ENCODE measurements around the gene C19orf85.

Gene C19orf85

GRCh38 chr19:55481794-55482155 is 17.2 kb upstream of the C19orf85 start:
- H3K36me3 ChIP-seq (ENCODE audit: control insufficient read depth in 1 of 2, insufficient read depth in 2 of 2, low read length in 2 of 2) = peaks cover 0 to 19% of the 10 kb centered on the region in 2 donors
- H3K9me3 ChIP-seq (ENCODE audit: control insufficient read depth in 1 of 2, low read length in 2 of 2) = no peaks in the 10 kb centered on the region
- H3K4me1 ChIP-seq (ENCODE audit: control insufficient read depth in 1 of 2, insufficient read depth in 2 of 2, low read length in 2 of 2) = peaks cover 8 to 39% of the 10 kb centered on the region in 2 donors
- H3K27me3 ChIP-seq (ENCODE audit: low read depth, low read length) = no peaks in the 10 kb centered on the region
- H3K4me3 ChIP-seq (ENCODE audit: low read depth in 1 of 2, low read length in 2 of 2) = no peak overlapping the region
- H3K27ac ChIP-seq (ENCODE audit: low read length) = no peak overlapping the region

- no peak overlapping the region for H3K27ac ChIP-seq (ENCODE audit: low read length)
- no peak overlapping the region for H3K4me3 ChIP-seq (ENCODE audit: low read depth in 1 of 2, low read length in 2 of 2)
- no peaks in the 10 kb centered on the region for H3K9me3 ChIP-seq (ENCODE audit: control insufficient read depth in 1 of 2, low read length in 2 of 2)
- H3K27me3 ChIP-seq (ENCODE audit: low read depth, low read length) = no peaks in the 10 kb centered on the region
- H3K36me3 ChIP-seq (ENCODE audit: control insufficient read depth in 1 of 2, insufficient read depth in 2 of 2, low read length in 2 of 2) = peaks cover 0 to 19% of the 10 kb centered on the region in 2 donors
- H3K4me1 ChIP-seq (ENCODE audit: control insufficient read depth in 1 of 2, insufficient read depth in 2 of 2, low read length in 2 of 2) = peaks cover 8 to 34% of the 10 kb centered on the region in 2 donors
Measured at GRCh38 chr19:55481148-55481793, 16.7 kb upstream of the C19orf85 start.

GRCh38 chr19:55479451-55480230 is 15.1 kb upstream of the C19orf85 start:
- Histone ChIP-seq H3K4me1 (ENCODE audit: control insufficient read depth in 1 of 2, insufficient read depth in 2 of 2, low read length in 2 of 2) (peaks cover 9 to 28% of the 10 kb centered on the region in 2 donors), H3K36me3 (ENCODE audit: control insufficient read depth in 1 of 2, insufficient read depth in 2 of 2, low read length in 2 of 2) (peaks cover 0 to 19% of the 10 kb centered on the region in 2 donors), H3K9me3 (ENCODE audit: control insufficient read depth in 1 of 2, low read length in 2 of 2) (no peaks in the 10 kb centered on the region), H3K4me3 (ENCODE audit: low read depth in 1 of 2, low read length in 2 of 2) (no peak overlapping the region), H3K27me3 (ENCODE audit: low read depth, low read length) (no peaks in the 10 kb centered on the region), H3K27ac (ENCODE audit: low read length) (no peak overlapping the region)

GRCh38 chr19:55479045-55479444 is 14.5 kb upstream of the C19orf85 start:
- Histone ChIP-seq H3K27me3 (ENCODE audit: low read depth, low read length) (no peaks in the 10 kb centered on the region), H3K4me1 (ENCODE audit: control insufficient read depth in 1 of 2, insufficient read depth in 2 of 2, low read length in 2 of 2) (peaks cover 9 to 22% of the 10 kb centered on the region in 2 donors), H3K9me3 (ENCODE audit: control insufficient read depth in 1 of 2, low read length in 2 of 2) (no peaks in the 10 kb centered on the region), H3K4me3 (ENCODE audit: low read depth in 1 of 2, low read length in 2 of 2) (no peak overlapping the region), H3K27ac (ENCODE audit: low read length) (no peak overlapping the region), H3K36me3 (ENCODE audit: control insufficient read depth in 1 of 2, insufficient read depth in 2 of 2, low read length in 2 of 2) (peaks cover 0 to 19% of the 10 kb centered on the region in 2 donors)

- no peaks in the 10 kb centered on the region for H3K27me3 ChIP-seq (ENCODE audit: low read depth, low read length)
- no peaks in the 10 kb centered on the region for H3K9me3 ChIP-seq (ENCODE audit: control insufficient read depth in 1 of 2, low read length in 2 of 2)
- no peak overlapping the region for H3K27ac ChIP-seq (ENCODE audit: low read length)
- H3K36me3 ChIP-seq (ENCODE audit: control insufficient read depth in 1 of 2, insufficient read depth in 2 of 2, low read length in 2 of 2) = peaks cover 0 to 19% of the 10 kb centered on the region in 2 donors
- no peak overlapping the region for H3K4me3 ChIP-seq (ENCODE audit: low read depth in 1 of 2, low read length in 2 of 2)
- H3K4me1 ChIP-seq (ENCODE audit: control insufficient read depth in 1 of 2, insufficient read depth in 2 of 2, low read length in 2 of 2) = peaks cover 9 to 16% of the 10 kb centered on the region in 2 donors
Measured at GRCh38 chr19:55478364-55478763, 13.8 kb upstream of the C19orf85 start.

- Histone ChIP-seq H3K27me3 (ENCODE audit: low read depth, low read length) (no peaks in the 10 kb centered on the region), H3K4me3 (ENCODE audit: low read depth in 1 of 2, low read length in 2 of 2) (peak overlapping the region; percentile 16 to 75), H3K27ac (ENCODE audit: low read length) (no peak overlapping the region), H3K36me3 (ENCODE audit: control insufficient read depth in 1 of 2, insufficient read depth in 2 of 2, low read length in 2 of 2) (peaks cover 0 to 15% of the 10 kb centered on the region in 2 donors), H3K4me1 (ENCODE audit: control insufficient read depth in 1 of 2, insufficient read depth in 2 of 2, low read length in 2 of 2) (peaks cover 9 to 16% of the 10 kb centered on the region in 2 donors), H3K9me3 (ENCODE audit: control insufficient read depth in 1 of 2, low read length in 2 of 2) (no peaks in the 10 kb centered on the region)
Measured at GRCh38 chr19:55477905-55478304, 13.4 kb upstream of the C19orf85 start.

- peaks cover 9 to 16% of the 10 kb centered on the region in 2 donors for H3K4me1 ChIP-seq (ENCODE audit: control insufficient read depth in 1 of 2, insufficient read depth in 2 of 2, low read length in 2 of 2)
Measured at GRCh38 chr19:55476100-55476775, 11.7 kb upstream of the C19orf85 start, which contains the start of gene ZNF628. ZNF628 (plus strand) TSS chr19:55476617; CDS start chr19:55479911, 3,294 bp downstream.

GRCh38 chr19:55474269-55475265 is 10.0 kb upstream of the C19orf85 start:
- Histone ChIP-seq H3K27ac (ENCODE audit: low read length) (no peak overlapping the region), H3K9me3 (ENCODE audit: control insufficient read depth in 1 of 2, low read length in 2 of 2) (no peaks in the 10 kb centered on the region), H3K4me3 (ENCODE audit: low read depth in 1 of 2, low read length in 2 of 2) (no peak overlapping the region), H3K36me3 (ENCODE audit: control insufficient read depth in 1 of 2, insufficient read depth in 2 of 2, low read length in 2 of 2) (no peaks in the 10 kb centered on the region), H3K4me1 (ENCODE audit: control insufficient read depth in 1 of 2, insufficient read depth in 2 of 2, low read length in 2 of 2) (peaks cover 9 to 16% of the 10 kb centered on the region in 2 donors), H3K27me3 (ENCODE audit: low read depth, low read length) (no peaks in the 10 kb centered on the region)

More at GRCh38 chr19:55476100-55476775, 11.7 kb upstream of the C19orf85 start, which contains the start of gene ZNF628:
- Histone ChIP-seq H3K4me3 (ENCODE audit: low read depth in 1 of 2, low read length in 2 of 2) (peak within 1 kb of the TSS; percentile 75 to 87), H3K9me3 (ENCODE audit: control insufficient read depth in 1 of 2, low read length in 2 of 2) (no peaks in the 10 kb centered on the region), H3K36me3 (ENCODE audit: control insufficient read depth in 1 of 2, insufficient read depth in 2 of 2, low read length in 2 of 2) (peaks cover 0 to 6% of the 10 kb centered on the region in 2 donors), H3K27me3 (ENCODE audit: low read depth, low read length) (no peaks in the 10 kb centered on the region), H3K27ac (ENCODE audit: low read length) (peak within 1 kb of the TSS; percentile 87)

- no peaks in the 10 kb centered on the region for H3K9me3 ChIP-seq (ENCODE audit: control insufficient read depth in 1 of 2, low read length in 2 of 2)
- no peak overlapping the region for H3K4me3 ChIP-seq (ENCODE audit: low read depth in 1 of 2, low read length in 2 of 2)
- H3K27me3 ChIP-seq (ENCODE audit: low read depth, low read length) = no peaks in the 10 kb centered on the region
- no peak overlapping the region for H3K27ac ChIP-seq (ENCODE audit: low read length)
- peaks cover 9 to 16% of the 10 kb centered on the region in 2 donors for H3K4me1 ChIP-seq (ENCODE audit: control insufficient read depth in 1 of 2, insufficient read depth in 2 of 2, low read length in 2 of 2)
- no peaks in the 10 kb centered on the region for H3K36me3 ChIP-seq (ENCODE audit: control insufficient read depth in 1 of 2, insufficient read depth in 2 of 2, low read length in 2 of 2)
Measured at GRCh38 chr19:55473225-55474012, 8.9 kb upstream of the C19orf85 start.

- no peak overlapping the region for H3K4me3 ChIP-seq (ENCODE audit: low read depth in 1 of 2, low read length in 2 of 2)
- peaks cover 6 to 18% of the 10 kb centered on the region in 2 donors for H3K4me1 ChIP-seq (ENCODE audit: control insufficient read depth in 1 of 2, insufficient read depth in 2 of 2, low read length in 2 of 2)
- H3K9me3 ChIP-seq (ENCODE audit: control insufficient read depth in 1 of 2, low read length in 2 of 2) = no peaks in the 10 kb centered on the region
- no peaks in the 10 kb centered on the region for H3K27me3 ChIP-seq (ENCODE audit: low read depth, low read length)
- H3K36me3 ChIP-seq (ENCODE audit: control insufficient read depth in 1 of 2, insufficient read depth in 2 of 2, low read length in 2 of 2) = no peaks in the 10 kb centered on the region
- H3K27ac ChIP-seq (ENCODE audit: low read length) = no peak overlapping the region
Measured at GRCh38 chr19:55472463-55472862, 7.9 kb upstream of the C19orf85 start.

Measured in muscle layer of duodenum (tissue), 2 donors.